ENCODE results near the gene RNLS.
"Not testable (repeated sequence)": the region's sequence is repeated elsewhere in the genome, so short reads cannot be mapped to it uniquely, and the experiment has no call there.

Gene RNLS

DNA sequence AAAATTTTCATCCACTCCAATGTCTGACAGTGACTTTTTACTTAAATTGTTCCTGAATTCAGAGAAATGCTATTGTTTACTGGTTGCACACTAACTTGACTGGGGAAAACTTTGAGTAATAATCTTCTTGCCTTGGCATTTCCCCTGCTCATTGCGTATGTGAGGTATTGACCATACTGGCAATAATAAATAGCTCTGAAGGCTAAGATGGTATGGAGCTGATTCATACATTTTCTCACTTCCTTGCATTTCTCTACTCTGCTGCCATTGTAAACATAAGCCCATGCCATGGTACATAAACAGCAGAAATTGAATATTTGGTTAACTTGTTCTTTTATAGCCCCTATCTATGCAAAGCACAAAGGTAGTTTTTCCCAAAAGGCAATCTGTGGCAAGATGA, 290.0 kb downstream of the RNLS start:
- no peak for DNase-seq (ENCODE audit: low spot score)

DNA sequence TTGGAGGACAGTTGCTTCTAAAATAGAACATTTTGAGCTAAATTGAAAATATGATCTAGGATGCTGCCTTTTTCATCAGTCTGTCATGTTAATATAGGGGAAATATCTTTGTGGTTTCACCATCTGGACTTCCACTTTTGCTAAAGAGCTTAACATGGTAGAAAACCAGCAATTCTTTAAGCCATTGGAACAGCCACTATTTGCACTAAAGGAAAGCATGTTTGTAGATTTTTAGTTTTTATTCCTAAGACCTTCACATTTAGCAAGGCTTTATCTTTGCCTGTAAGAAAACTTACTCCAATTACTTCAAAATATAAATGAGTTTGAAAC, 291.0 kb downstream of the RNLS start:
- DNase-seq (ENCODE audit: low spot score): no peak

DNA sequence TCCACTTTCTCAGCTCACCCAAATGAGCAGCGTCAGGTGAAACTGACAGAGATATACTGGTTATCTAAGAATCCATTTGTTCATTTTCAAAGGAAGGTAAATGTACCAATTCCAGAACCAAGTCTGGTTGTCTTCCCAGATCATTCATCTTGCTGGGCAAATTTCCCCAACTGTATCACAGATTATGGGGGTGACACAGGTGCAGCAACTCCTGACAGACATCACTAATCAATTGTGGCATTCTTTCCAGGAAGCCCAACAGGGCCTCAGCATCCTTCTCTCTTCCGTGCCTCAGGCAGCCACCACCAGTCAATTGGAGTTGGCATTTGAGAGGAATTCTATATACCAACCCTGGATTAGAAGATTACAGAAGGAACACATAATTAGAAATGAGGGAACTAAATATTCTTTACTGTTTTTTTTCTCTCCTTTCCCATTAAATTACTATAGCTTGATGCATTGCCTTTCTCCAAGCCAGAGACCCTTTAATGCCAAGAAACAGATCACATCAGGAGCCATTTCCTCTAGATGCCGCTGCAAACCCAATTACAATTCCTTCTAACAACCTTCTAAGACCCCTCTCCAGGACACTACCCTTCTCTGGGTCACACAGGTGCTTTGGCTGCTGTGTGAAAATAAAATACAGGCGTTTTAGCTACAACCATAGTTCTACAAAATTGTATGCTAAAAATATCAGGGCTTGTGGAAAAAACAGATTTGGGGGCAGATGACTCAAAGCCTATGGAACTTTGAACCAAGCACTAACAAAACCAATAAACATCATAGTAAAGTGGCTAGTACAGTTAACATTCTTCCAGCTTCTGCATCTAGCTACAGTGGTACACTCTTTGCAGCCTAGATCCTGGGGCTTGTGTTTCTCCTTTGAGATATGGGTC, 291.6 kb downstream of the RNLS start:
- no peak for DNase-seq (ENCODE audit: low spot score)

DNA sequence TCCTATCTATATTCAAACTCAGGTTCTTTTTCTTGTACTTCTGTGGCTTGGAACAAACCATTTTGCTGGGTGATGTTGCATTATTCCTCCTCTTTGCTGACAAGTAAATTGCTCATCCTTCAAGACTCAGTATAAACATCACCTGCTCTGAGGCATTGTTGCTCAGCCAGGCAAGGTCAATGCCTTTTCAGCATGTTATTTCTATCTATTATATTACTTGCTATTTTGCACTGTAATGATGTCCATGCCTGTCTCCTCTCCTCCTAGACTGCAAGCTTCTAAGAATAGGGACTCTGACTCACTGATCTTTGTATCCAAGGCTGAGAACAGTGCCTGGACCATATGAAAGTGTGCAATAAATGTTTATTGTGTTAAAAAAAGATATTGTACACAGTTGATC, 293.8 kb downstream of the RNLS start:
- no peak for DNase-seq (ENCODE audit: low spot score)

DNA sequence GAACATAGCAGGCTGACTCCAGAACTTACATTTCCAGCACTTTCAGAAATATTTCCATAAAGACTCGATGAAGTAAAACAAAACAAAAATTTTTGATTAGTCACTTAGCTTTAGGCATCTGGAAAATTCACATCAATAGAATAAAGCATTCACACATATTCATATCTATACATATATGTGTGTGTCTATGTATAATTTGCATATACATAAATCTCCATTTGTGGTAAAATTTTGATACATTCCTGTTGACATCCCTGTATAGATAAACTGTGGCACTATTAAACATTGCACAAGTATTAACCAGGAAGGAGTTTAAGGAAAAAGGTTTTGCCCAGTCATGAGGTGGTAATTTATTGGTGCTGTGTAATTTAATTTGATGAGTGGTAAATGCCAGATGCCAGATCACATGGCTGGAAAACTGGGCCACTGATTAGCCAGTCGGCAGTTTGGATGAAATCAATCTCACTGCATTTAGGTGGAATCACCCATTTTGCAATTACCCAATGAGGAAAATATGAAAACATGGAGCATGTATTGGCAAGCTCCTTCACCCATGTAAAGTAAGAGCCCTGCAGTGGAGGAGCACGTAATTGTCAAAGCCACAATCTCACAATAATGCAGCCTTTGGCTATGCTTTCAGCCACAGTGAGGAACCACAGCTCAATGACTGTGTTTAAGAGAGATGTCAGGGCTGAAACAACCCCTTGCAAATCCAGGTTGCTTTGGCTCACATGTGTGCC, 294.6 kb downstream of the RNLS start:
- no peak for DNase-seq (ENCODE audit: low spot score)

DNA sequence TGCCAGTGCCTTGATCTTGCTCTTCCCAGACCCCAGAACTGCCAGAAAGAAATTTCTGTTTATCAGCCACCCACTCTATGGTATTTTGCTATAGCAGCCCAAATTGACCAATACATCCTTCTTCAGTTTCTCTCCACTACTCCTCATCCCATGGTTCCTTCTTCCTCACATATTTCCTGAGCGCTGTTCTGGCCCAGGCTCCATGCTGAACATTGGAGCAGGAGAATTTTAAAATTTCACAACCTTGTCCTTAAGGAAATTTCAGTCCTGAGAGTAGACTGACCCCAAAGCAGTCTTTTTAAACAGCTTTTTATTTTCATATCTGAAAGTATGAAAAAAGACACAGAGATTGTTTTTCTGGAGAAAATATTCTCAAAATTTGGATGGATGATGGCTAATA, 297.1 kb downstream of the RNLS start:
- DNase-seq (ENCODE audit: low spot score): no peak

DNA sequence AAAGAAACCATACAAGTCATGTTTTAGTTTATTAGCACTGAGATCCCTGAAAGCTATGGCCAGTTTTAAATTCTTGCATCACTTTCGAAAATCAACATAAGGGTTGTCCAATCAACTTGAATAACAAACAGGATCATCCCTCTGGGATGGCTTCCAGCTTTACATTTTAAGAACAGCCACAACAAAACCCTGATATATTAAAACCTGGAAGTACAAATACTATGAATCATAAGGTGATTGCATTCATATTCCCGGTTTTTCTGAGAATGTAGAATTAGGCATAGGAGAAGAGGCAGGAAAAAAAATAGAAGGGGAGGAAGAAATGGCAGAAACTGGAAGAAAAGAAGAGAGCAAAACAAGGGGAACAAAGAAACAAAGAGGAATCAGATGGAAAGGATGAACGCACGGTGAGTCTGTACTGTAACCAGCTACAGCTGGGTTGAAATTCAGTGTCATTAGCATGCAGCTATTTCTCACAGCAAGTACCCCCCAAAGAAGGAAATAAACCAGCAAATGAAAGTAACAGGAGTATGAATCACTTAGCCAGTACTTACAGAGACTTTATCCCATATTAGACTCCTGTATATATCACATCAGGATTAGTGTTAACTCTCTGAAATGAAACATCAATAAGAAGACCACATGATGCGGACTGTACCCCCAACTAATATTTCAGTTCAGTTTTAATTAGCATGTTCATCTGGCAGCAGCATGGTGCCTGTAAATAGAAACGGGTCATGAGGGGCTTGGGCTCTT, 301.3 kb downstream of the RNLS start:
- no peak for DNase-seq (ENCODE audit: low spot score)

DNA sequence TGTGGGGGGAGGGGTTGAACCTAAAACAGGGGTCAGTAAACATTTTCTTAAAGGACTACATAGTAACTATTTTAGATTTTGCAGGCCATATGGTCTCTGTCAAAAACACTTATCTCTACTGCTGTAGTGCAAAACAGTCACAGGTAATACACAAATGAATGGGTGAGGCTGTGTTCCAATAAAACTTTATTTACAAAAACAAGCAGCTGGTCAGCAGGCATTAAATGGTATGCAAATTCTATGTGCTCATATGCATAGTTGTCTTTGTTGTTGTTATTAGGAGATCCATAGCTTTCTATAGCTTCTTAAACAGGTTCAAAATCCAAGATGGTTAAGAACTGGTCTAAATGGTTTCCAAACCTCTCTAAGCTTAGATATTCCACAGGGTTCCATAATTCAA, 302.6 kb downstream of the RNLS start:
- DNase-seq (ENCODE audit: low spot score): no peak

DNA sequence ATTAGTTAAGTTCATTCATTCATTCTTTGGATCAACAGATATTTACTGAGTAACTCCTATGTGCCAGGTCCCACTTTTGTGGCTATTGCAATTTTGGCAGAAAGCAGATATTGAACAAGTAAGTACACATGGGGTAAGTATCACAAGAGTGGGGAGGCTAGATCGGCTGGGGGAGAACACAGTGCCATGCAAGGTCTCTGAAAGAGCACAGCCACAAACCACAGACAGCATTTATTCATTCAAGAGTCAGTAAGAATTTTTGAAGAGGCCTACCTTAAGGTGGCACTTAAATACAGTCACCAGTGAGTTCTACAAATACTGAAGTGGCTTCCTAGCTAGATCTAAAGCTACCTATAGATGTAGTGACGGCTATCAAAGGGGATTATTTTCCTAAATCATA, 304.2 kb downstream of the RNLS start:
- no peak for DNase-seq (ENCODE audit: low spot score)

DNA sequence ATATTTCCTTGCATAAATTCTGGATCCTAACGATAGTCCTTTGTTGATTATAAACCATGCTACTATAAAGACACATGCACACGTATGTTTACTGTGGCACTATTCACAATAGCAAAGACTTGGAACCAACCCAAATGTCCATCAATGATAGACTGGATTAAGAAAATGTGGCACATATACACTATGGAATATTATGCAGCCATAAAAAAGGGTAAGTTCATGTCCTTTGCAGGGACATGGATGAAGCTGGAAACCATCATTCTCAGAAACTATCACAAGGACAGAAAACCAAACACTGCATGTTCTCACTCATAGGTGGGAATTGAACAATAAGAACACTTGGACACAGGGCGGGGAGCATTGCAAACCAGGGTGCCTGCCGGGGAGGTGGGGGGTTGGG, 306.2 kb downstream of the RNLS start:
- not testable (repeated sequence) for DNase-seq (ENCODE audit: low spot score)

DNA sequence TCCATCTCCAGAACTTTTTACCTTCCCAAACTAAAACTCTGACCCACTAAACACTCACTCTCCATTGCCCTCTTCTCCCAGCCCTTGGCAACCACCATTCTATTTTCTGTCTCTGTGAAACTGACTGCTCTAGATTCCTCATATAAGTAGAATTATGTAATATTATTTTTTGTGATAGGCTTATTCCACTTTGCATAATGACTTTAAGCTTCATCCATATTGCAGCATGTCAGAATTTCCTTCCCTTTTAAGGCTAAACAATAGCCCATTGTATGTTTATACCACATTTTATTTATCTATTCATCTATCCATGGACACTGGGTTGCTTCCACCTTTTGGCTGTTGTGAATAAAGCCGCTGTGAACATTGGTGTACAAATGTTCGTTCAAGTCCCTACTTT, 308.8 kb downstream of the RNLS start:
- DNase-seq (ENCODE audit: low spot score): no peak

DNA sequence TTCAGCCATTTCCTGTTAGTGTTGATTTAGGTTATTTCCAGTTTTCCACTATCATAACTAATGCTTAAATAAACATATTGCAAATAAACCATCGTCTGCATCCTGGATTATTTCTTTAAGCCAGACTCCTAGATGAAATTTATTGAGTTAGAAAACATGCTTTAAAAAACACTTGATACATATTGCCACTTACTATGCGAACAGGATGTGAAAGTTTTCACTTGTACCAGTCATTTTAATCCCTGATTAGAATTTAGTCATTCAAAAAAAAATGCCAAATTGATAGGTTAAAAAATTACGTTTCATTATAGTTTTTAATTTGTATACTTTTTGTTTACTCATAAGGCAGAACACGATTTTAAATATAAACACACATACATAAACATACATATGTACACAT, 309.6 kb downstream of the RNLS start:
- DNase-seq (ENCODE audit: low spot score): no peak

DNA sequence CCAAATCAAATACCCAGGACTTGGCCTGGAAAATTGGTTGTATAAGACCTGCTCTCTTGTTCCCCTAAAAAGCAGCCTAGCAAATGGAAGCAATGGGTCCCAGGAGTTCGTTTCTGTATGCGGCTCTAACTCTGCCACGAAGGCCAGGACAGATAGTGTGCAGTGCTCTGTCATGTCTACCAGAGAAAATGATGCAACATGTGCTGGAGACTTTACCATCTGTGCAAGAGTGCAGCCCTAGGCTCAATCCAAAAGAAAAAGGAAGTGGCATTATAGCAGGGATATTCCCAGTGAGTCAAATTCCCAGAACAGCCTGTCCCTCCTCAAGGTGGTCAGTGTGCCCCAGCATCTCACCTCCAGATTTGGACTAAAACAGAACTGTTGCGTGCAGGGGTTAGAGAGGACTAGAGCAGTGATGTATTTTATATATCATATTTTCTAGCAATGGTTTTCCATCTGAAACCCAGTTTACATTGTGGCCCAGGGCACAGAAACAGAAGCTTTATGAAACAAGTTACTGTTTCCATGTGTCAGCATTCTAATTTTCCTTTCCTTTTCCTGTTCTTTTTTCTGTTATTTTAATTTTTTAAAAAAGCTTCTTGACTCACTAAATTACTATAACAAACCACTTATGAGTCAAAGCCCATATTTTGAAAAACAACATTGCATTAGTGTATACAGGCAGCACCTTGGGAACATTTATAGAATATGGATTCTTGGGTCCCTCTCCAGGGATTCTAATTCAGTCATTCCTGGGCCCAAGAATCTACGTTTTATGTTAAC, 311.2 kb downstream of the RNLS start:
- peak; percentile 6 for DNase-seq (ENCODE audit: low spot score)

DNA sequence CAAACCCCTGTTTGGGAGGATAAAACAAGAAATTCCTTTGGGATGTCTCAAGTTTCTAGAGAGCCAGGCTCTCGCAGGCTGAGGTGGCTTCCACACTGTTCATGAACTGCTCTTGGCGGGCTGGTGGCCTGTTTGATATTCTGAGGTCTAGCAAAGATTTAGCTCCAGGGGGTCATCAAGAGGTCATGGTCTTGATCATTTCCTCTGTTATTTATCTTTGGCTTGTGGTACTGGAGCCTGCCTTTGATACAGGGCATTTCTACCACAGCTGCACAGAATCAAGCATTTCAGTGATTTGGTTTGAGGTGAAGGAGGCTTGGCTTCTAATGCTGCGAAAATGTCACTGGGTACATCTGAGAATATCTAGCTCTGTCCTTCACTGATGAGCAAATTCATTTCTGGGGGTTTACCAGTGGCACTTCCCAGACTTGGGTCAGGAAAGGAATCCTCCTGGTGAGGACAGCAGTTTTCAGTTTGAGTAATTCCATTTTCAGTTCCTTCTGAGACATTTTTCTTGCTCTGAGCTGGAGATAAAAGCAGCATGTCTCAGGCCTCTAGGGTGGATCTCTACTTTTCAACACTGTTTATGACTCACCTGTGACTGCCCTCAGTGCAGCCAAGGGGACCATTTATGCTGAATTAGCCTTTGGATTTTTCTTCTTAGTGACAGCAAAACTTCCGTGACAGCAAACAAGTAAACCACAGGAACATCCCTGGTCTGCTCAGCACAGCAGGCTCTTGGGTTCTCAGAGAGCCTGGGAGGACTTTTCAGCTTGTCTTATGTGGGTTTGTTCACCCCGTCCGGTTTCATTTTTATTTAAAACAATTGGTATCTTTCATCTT, 312.0 kb downstream of the RNLS start:
- peak; percentile 69 for DNase-seq (ENCODE audit: low spot score)

DNA sequence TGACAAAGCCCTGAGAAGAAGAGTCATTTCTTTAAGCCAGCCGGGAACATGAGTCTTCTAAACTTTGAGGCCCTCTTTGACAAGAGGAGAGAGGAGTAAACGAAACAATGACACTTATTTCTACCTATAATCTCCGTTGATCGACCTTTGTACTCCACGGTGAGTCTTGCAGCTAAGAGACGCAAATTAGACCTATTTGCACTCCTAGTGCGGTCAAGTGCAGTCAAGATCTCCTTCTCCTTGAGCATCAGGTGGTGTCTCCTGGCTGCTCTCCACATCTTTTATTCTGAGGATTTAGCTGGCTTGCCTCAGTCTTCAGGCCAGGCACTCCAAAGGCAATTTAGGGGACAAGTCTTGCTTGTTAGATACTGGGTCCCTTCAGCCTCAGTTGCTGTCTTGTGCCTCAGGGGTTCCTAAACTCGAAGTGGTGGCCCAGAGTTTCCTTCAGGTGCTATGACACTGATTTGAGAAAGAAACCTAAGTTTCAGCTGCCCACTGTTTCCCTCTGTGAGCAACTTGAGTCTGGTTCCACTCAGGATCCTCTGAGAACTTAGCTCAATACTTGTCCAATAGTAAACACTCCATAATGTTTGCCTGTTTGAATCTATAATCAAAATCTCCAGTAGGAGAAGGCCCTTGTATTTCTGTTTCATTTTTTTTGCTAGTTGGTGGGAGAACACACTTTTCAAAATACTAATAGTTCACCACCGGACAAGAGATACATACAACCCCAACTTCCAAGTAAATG, 312.9 kb downstream of the RNLS start:
- DNase-seq (ENCODE audit: low spot score): no peak

DNA sequence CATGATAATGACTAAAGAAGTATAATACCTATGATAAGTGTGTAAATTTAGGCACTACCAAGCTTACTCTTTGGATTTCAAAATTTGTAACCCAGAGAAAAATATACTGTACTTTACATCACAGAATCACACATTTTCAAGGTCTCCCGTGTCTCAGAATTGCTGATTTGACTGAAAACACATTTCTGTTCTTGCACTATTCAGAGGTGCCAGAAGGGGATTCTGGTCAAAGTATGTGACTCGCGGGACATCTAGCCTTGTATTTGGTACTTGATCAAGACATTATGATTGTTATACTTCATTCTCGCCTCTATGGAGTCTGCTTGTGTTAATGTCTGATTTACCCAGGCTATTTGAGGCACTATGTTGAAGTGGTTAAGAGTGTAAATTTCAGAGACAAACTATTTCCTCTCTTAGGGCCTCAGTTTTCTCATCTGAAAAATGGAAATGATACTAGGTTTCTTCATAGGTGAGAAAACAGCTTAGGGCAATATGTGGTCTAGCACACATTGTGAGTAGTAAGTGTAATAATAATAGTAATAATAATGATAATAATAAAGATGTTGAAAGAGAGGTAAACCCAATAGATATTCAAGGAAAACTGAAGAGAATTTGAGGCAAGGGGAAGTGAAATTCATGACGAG, 320.4 kb downstream of the RNLS start:
- DNase-seq (ENCODE audit: low spot score): no peak

DNA sequence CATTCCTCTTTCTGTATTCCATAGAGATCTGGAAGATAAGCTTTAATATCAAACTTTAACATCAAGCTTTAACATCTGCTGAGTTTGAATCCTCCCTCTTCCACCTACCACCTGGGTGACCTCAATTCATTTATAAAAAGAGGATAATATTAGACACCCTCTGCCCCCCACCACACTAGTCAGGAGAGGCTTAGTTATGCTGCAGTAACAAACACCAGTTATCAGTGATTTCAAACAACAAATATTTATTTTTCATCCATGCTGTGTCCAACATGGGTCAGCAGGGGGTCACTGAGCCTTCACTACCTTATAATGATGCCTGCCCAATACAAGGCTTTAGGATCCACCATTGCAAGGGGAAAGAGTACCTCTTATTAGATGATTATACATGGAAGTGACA, 322.0 kb downstream of the RNLS start:
- no peak for DNase-seq (ENCODE audit: low spot score)

DNA sequence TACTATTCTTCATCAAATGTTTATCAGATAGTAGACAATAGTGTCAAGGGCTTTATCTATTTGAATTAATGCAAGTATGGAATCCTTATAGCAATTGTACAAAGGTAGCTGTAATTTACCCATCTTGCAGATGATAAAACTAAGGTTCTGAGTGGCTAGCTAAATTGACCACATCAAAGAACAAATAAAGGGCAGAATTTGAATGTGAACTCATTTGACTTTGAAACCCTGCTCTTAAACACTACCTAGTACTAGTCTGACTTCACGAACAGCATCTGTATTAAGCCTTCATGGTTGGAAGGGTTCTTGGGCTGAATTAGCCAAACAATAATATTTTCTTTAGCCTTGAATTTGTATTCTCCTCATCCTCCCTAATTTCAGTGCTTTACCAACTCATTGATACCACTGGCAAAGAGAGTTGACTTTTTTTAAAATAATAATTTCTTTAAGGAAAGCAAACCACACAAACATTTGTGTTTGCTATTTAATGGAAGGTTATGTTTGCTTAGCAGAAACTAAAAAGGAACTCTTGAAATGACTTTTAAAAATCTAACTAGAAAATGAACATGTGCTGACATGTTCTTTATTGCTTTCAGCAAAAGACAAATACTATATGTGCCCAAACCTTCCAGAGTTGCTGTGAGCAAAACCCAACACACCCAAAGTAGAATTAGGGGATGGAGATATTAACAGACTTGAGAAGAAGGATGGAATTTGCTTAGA, 322.6 kb downstream of the RNLS start:
- DNase-seq (ENCODE audit: low spot score): no peak

DNA sequence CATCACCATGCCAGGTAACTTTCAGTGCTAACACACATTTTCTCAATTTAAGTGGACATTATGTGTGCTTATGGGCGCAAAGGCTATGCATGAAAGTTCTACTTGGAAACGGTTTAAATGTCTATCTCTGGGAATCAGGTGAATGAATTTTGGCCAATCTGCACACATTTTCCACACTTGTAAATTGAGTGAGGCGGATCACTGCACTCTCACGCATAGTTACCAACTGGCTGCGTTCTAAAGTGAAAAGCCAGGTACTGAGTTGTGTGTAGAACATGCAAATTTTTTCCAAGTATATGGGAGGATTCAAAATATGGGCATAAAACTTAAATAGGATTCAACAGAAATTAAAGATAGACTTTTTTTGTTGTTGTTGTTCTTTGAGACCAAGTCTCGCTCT, 323.7 kb downstream of the RNLS start:
- DNase-seq (ENCODE audit: low spot score): no peak
